HL-60 (cell line): ENCODE measurements around the gene TFPT.

Source experiments
- DNase-seq, 2 experiments: peaks; one replicate each; pipeline ENCODE4 v3.0.0-alpha.2; 2010 to 2020; ENCODE audit warnings: low read depth in 1 of 2, low spot score in 1 of 2
- H3K27ac ChIP-seq: fragments of 250-450 bp; sonication (Bioruptor Pico); replicated peaks from 2 replicates; pipeline ENCODE4 v1.5.1; 2020; ENCODE audit warnings: mild to moderate bottlenecking, moderate library complexity
- H3K27me3 ChIP-seq: fragments of 250-450 bp; sonication (Bioruptor Pico); 2 replicates; pipeline ENCODE4 v1.5.1; 2021; ENCODE audit warnings: mild to moderate bottlenecking, moderate library complexity; ENCODE audit not compliant: insufficient read depth, poor library complexity, severe bottlenecking
- H3K4me3 ChIP-seq: replicated peaks from 2 replicates; pipeline ENCODE4 v1.5.1; 2011; ENCODE audit warnings: mild to moderate bottlenecking, control low read depth, low read length; ENCODE audit not compliant: insufficient read depth
- CTCF ChIP-seq: IDR thresholded peaks from one replicate; pipeline ENCODE4 v1.5.1; 2011; ENCODE audit warnings: low read length, control low read depth, inconsistent platforms; ENCODE audit not compliant: insufficient read depth
- GABPA ChIP-seq: IDR thresholded peaks from 2 replicates; pipeline ENCODE4 v1.6.1; 2012; ENCODE audit warnings: low read depth
- POLR2AphosphoS5 ChIP-seq: IDR thresholded peaks from 2 replicates; pipeline ENCODE4 v1.6.1; 2012; ENCODE audit warnings: low read depth
- REST ChIP-seq: IDR thresholded peaks from 2 replicates; pipeline ENCODE4 v1.6.1; 2012; ENCODE audit warnings: low read depth; ENCODE audit not compliant: insufficient replicate concordance
- SPI1 ChIP-seq: IDR thresholded peaks from 2 replicates; pipeline ENCODE4 v1.6.1; 2012; ENCODE audit warnings: low read depth, mild to moderate bottlenecking, borderline replicate concordance

Gene TFPT

GRCh38 chr19:54105796-54106195, 9.7 kb downstream of the TFPT start:
- no peak for TF ChIP-seq CTCF
- TF ChIP-seq SPI1 = no peak
- no peak for TF ChIP-seq REST
- TF ChIP-seq GABPA = no peak
- no peak for TF ChIP-seq POLR2AphosphoS5
- Histone ChIP-seq H3K27ac (no peak overlapping the region), H3K27me3 (no peaks in the 10 kb centered on the region), H3K4me3 (no peak overlapping the region)
- DNase-seq = no peak

GRCh38 chr19:54104998-54105715, 10.3 kb downstream of the TFPT start:
- Histone ChIP-seq H3K4me3 (no peak overlapping the region), H3K27me3 (no peaks in the 10 kb centered on the region), H3K27ac (no peak overlapping the region)
- no peak for TF ChIP-seq POLR2AphosphoS5
- no peak for TF ChIP-seq REST
- TF ChIP-seq GABPA = no peak
- no peak for TF ChIP-seq SPI1
- TF ChIP-seq CTCF = no peak
- DNase-seq = no peak

- H3K27me3 ChIP-seq = no peaks in the 10 kb centered on the region
- H3K27ac ChIP-seq = peak within 1 kb of the TSS; percentile 79
- TF ChIP-seq GABPA = no peak
- peak; percentile 65 for TF ChIP-seq REST
- TF ChIP-seq POLR2AphosphoS5 = peak; percentile 88
- peak; percentile 98 to 99 for DNase-seq
- peak within 1 kb of the TSS; percentile 97 for H3K4me3 ChIP-seq
These were observed 12.9 kb downstream of the TFPT start, which contains the start of gene NDUFA3 for GRCh38 chr19:54102421-54103169. Gene NDUFA3 (plus strand): TSS chr19:54102855. CDS start chr19:54102879, 24 bp downstream.
